Cardiac muscle cell (in vitro differentiated cells and primary cell): ENCODE results near the gene MAP3K12. TPM values are rescaled to one million over a fixed set of nuclear protein-coding genes. Genes with fewer than 3 reads are reported as not detected.

ENCODE experiments used
- DNase-seq, 2 donors: peaks; one replicate each; pipeline versions ENCODE4 v3.0.0 to v3.0.0-alpha.2; 2010 to 2017; ENCODE audit warnings: low read depth in 1 of 2, low spot score in 1 of 2
- H3K27ac ChIP-seq: fragments of 200-600 bp; sonication (generic); 2 replicates; pipeline ENCODE4 v1.5.1; 2016
- H3K27me3 ChIP-seq: fragments of 200-600 bp; sonication (generic); 2 replicates; pipeline ENCODE4 v1.6.0; 2016; ENCODE audit warnings: control low read depth
- H3K36me3 ChIP-seq: fragments of 200-600 bp; sonication (generic); 2 replicates; pipeline ENCODE4 v1.5.1; 2016; ENCODE audit warnings: control low read depth
- H3K4me1 ChIP-seq: fragments of 200-600 bp; sonication (generic); 2 replicates; pipeline ENCODE4 v1.8.1; 2017; ENCODE audit warnings: low read depth, mild to moderate bottlenecking, mixed run types
- H3K4me3 ChIP-seq: fragments of 200-600 bp; sonication (generic); 2 replicates; pipeline ENCODE4 v1.5.1; 2016; ENCODE audit warnings: mild to moderate bottlenecking
- H3K9me3 ChIP-seq: fragments of 200-600 bp; sonication (generic); 2 replicates; pipeline ENCODE4 v1.5.1; 2017; ENCODE audit warnings: low read depth, mild to moderate bottlenecking, control low read depth
- CTCF ChIP-seq: IDR thresholded peaks from 2 replicates; pipeline ENCODE4 v1.5.1; 2012; ENCODE audit warnings: low read depth, mild to moderate bottlenecking, low read length
- polyA plus RNA-seq: library from polyadenylated mRNA; unstranded; fragments of >200 nt; fragmentation: Nextera tagmentation; extraction: Ambion mirVana; gene quantifications from 2 replicates; pipeline ENCODE4 v1.2.1, GENCODE V29; 2016
- total RNA-seq: library from RNA; depleted of rRNA; stranded (reverse); fragments of >200 nt; gene quantifications from 2 replicates; pipeline ENCODE4 v1.2.3, GENCODE V29; 2016

MAP3K12 gene
- total and polyA plus RNA-seq, 2 experiments from 2014 or later = 15.1 to 26.1 TPM

- TF ChIP-seq CTCF = no peak
- H3K27ac ChIP-seq = peak overlapping the region; percentile 97
- H3K4me3 ChIP-seq = peak overlapping the region; percentile 26
- peaks cover 27% of the 10 kb centered on the region for H3K4me1 ChIP-seq
- no peaks in the 10 kb centered on the region for H3K27me3 ChIP-seq
- H3K36me3 ChIP-seq = no peaks in the 10 kb centered on the region
- DNase-seq = peak in 1 of 2 donors; percentile 95
- H3K9me3 ChIP-seq = no peaks in the 10 kb centered on the region
Measured at GRCh38 chr12:53500142-53500775, 1.0 kb upstream of the MAP3K12 start.

- peaks cover 44% of the 10 kb centered on the region for H3K4me1 ChIP-seq
- TF ChIP-seq CTCF = no peak
- no peaks in the 10 kb centered on the region for H3K27me3 ChIP-seq
- no peaks in the 10 kb centered on the region for H3K9me3 ChIP-seq
- H3K4me3 ChIP-seq = no peak overlapping the region
- no peak for DNase-seq
- no peak overlapping the region for H3K27ac ChIP-seq
- H3K36me3 ChIP-seq = no peaks in the 10 kb centered on the region
Measured at GRCh38 chr12:53498235-53498630, 1.0 kb downstream of the MAP3K12 start.

- Histone ChIP-seq H3K4me3 (no peak overlapping the region), H3K9me3 (no peaks in the 10 kb centered on the region), H3K36me3 (no peaks in the 10 kb centered on the region), H3K4me1 (peaks cover 45% of the 10 kb centered on the region), H3K27me3 (no peaks in the 10 kb centered on the region), H3K27ac (no peak overlapping the region)
- DNase-seq = no peak
- TF ChIP-seq CTCF = no peak
Measured at GRCh38 chr12:53497461-53497860, 1.8 kb downstream of the MAP3K12 start.

- peak in 1 of 2 donors; percentile 40 for DNase-seq
- Histone ChIP-seq H3K9me3 (no peaks in the 10 kb centered on the region), H3K4me1 (peaks cover 41% of the 10 kb centered on the region), H3K27ac (peak overlapping the region; percentile 88), H3K27me3 (no peaks in the 10 kb centered on the region), H3K4me3 (no peak overlapping the region), H3K36me3 (no peaks in the 10 kb centered on the region)
- no peak for TF ChIP-seq CTCF
Measured at GRCh38 chr12:53496752-53497032, 2.6 kb downstream of the MAP3K12 start.

- DNase-seq = peak; percentile 85 to 91
- Histone ChIP-seq H3K4me1 (peaks cover 38% of the 10 kb centered on the region), H3K27ac (peak overlapping the region; percentile 88), H3K27me3 (no peaks in the 10 kb centered on the region), H3K4me3 (no peak overlapping the region), H3K36me3 (no peaks in the 10 kb centered on the region), H3K9me3 (no peaks in the 10 kb centered on the region)
- no peak for TF ChIP-seq CTCF
Measured at GRCh38 chr12:53495903-53496751, 3.1 kb downstream of the MAP3K12 start.
